Measurements from ENCODE around the gene PDE6B.

The PDE6B gene

DNA sequence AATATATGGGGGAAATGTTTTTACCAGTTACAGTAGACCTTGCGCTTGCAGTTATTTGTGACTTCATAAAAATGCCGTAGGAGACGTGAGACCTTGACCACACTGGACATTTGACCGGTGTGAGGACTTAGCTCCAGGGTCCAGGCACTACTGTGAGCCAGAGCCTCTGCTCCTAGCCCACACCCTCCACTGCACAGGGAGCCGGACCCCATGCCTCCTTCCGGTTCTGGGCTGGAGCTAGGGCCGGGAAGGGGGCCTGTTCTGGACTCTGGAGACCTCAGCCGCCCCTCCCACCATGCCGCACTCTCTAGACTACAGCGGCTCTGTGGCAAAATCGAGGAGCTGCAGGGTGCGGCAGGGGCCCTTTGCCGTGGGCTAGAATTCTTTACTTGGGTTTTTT lies 85.5 kb downstream of the PDE6B start:
- H3K36me3 ChIP-seq: peaks cover 0 to 8% (median 0%) of the 10 kb centered on the region in 3 donors
- no peak for DNase-seq

DNA sequence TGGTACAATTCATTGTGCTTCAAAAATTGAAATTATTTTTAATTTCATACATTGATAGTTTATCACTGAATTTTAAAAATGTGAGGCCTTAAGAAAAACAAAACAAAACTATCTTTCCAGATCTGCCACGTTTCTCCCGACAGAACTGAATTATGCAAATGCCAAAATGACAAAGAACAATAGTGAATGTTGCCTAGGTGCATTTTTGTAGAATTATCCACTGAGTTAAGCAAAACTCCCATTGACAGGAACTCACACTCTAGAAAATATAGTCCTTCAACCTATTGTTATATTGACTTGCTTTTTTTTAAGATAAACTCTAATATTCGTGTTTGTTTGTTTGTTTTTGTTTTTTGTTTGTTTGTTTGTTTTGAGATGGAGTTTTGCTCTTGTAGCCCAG lies 86.7 kb downstream of the PDE6B start:
- H3K9me3 ChIP-seq: no peaks in the 10 kb centered on the region
- H3K4me3 ChIP-seq: no peak overlapping the region
- H3K4me1 ChIP-seq: peaks cover 0 to 18% (median 16%) of the 10 kb centered on the region in 4 donors
- H3K36me3 ChIP-seq: peaks cover 0 to 8% (median 0%) of the 10 kb centered on the region in 3 donors
- H3K27ac ChIP-seq: no peak overlapping the region
- DNase-seq: no peak
- intact Hi-C loops (cut with DNase I; ENCODE audit: low total_unique reads): no loop called here
- no peaks in the 10 kb centered on the region for H3K27me3 ChIP-seq
- TF ChIP-seq, protein P1, sequence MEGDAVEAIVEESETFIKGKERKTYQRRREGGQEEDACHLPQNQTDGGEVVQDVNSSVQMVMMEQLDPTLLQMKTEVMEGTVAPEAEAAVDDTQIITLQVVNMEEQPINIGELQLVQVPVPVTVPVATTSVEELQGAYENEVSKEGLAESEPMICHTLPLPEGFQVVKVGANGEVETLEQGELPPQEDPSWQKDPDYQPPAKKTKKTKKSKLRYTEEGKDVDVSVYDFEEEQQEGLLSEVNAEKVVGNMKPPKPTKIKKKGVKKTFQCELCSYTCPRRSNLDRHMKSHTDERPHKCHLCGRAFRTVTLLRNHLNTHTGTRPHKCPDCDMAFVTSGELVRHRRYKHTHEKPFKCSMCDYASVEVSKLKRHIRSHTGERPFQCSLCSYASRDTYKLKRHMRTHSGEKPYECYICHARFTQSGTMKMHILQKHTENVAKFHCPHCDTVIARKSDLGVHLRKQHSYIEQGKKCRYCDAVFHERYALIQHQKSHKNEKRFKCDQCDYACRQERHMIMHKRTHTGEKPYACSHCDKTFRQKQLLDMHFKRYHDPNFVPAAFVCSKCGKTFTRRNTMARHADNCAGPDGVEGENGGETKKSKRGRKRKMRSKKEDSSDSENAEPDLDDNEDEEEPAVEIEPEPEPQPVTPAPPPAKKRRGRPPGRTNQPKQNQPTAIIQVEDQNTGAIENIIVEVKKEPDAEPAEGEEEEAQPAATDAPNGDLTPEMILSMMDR (IDR thresholded peaks at IDR 0.05): no peak

More for the DNA sequence above, 85.5 kb downstream of the PDE6B start:
- H3K4me3 ChIP-seq: no peak overlapping the region
- intact Hi-C loops (cut with DNase I; ENCODE audit: low total_unique reads): no loop called here
- no peak overlapping the region for H3K27ac ChIP-seq
- no peaks in the 10 kb centered on the region for H3K27me3 ChIP-seq
- TF ChIP-seq, protein P1 (IDR thresholded peaks at IDR 0.05): no peak
- no peaks in the 10 kb centered on the region for H3K9me3 ChIP-seq
- peaks cover 0 to 27% (median 24%) of the 10 kb centered on the region in 4 donors for H3K4me1 ChIP-seq

GRCh38 chr4:712916-713632 lies 87.7 kb downstream of the PDE6B start:
- DNase-seq: no peak
- H3K36me3 ChIP-seq: peaks cover 0 to 8% (median 0%) of the 10 kb centered on the region in 3 donors
- no peak overlapping the region for H3K27ac ChIP-seq
- intact Hi-C loops (cut with DNase I; ENCODE audit: low total_unique reads): no loop called here
- no peaks in the 10 kb centered on the region for H3K27me3 ChIP-seq
- no peaks in the 10 kb centered on the region for H3K9me3 ChIP-seq
- H3K4me1 ChIP-seq: peaks cover 0 to 12% (median 7%) of the 10 kb centered on the region in 4 donors
- TF ChIP-seq, protein P1 (IDR thresholded peaks at IDR 0.05): no peak
- H3K4me3 ChIP-seq: no peak overlapping the region

DNA sequence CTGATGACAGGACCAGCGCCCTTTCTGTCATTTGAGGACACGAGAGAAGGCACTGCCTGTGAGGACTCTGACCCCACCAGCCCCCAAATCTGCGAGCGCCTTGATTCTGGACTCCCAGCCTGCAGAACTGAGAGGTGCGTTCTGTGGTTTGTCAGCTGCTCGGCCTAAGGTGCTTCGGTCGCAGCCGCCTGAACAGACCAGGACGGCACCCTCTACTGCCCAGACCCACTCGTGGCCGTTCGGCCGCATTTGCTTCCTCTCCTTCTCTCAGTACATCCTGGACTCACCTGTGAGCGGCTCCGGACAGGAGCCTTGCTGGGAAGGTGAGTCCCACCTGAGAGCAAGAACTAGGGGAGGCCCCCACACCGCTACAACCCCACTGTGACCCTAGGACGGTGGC lies 88.7 kb downstream of the PDE6B start:
- Histone ChIP-seq H3K36me3 (peaks cover 0 to 8% (median 0%) of the 10 kb centered on the region in 3 donors), H3K27me3 (no peaks in the 10 kb centered on the region)

DNA sequence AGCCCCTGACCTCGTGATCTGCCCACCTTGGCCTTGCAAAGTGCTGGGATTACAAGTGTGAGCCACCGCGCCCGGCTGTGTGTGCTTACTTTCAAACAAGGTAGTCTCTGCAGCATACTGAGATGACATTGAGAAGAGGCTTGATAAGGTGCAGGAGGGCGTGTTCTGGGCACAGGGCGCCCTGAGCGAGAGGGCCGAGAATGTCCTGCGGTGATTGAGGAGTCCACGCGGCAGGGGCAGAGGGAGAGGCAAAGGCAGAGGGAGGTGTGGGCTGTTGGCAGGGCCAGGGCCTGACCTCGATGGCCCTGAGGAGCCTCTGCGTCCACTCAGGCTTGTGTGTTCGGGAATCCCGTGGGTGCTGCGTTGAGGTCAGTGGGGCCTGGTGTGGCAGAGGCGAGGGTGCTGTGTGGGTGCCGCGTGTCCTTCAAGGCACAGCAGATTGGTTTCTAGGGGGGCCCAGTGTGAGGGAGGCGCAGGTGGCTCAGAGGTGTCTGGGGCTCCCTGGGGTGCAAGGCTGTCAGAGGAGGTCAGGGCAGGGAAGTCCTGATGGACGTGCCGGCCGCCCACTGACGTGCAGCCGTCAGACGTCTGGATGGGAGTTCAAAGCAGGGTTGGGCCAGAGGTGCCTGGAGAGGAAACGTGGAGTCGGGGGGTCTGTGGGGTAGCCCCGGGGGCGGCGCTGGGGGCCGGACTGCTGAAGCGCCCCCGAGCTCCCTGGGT lies 92.4 kb downstream of the PDE6B start:
- no peak for DNase-seq
- Histone ChIP-seq H3K9me3 (no peaks in the 10 kb centered on the region), H3K36me3 (peaks cover 0 to 13% (median 2%) of the 10 kb centered on the region in 3 donors), H3K4me3 (no peak overlapping the region), H3K4me1 (peaks cover 0 to 13% (median 0%) of the 10 kb centered on the region in 4 donors), H3K27ac (no peak overlapping the region), H3K27me3 (no peaks in the 10 kb centered on the region)
- TF ChIP-seq, protein P1 (IDR thresholded peaks at IDR 0.05): no peak
- intact Hi-C loops (cut with DNase I; ENCODE audit: low total_unique reads): no loop called here

More for the DNA sequence above, 88.7 kb downstream of the PDE6B start:
- Histone ChIP-seq H3K27ac (no peak overlapping the region), H3K9me3 (no peaks in the 10 kb centered on the region), H3K4me1 (peaks cover 0 to 4% (median 0%) of the 10 kb centered on the region in 4 donors), H3K4me3 (no peak overlapping the region)
- intact Hi-C loops (cut with DNase I; ENCODE audit: low total_unique reads): no loop called here
- DNase-seq: no peak
- TF ChIP-seq, protein P1 (IDR thresholded peaks at IDR 0.05): no peak

Data from tibial artery (tissue), 4 donors.